Hepatocyte (in vitro differentiated cells): ENCODE measurements around the gene TMED8. TPM values are rescaled to one million over a fixed set of nuclear protein-coding genes. Genes with fewer than 3 reads are reported as not detected.

Experiments used
- DNase-seq: peaks from one replicate; pipeline ENCODE4 v3.0.0-alpha.2; 2016; ENCODE audit warnings: low spot score
- H2AFZ ChIP-seq: fragments of 200-600 bp; sonication (generic); 2 replicates; pipeline ENCODE4 v1.6.0; 2016; ENCODE audit warnings: antibody characterized with exemption, mild to moderate bottlenecking
- H3K27ac ChIP-seq: fragments of 200-600 bp; sonication (generic); 2 replicates; pipeline ENCODE4 v1.5.1; 2016; ENCODE audit warnings: mild to moderate bottlenecking
- H3K27me3 ChIP-seq: fragments of 200-600 bp; sonication (generic); 2 replicates; pipeline ENCODE4 v1.6.1; 2016
- H3K36me3 ChIP-seq: fragments of 200-600 bp; sonication (generic); replicated peaks from 2 replicates; pipeline ENCODE4 v1.5.1; 2016; ENCODE audit warnings: low read depth; ENCODE audit not compliant: insufficient read depth
- H3K4me1 ChIP-seq: fragments of 200-600 bp; sonication (generic); 2 replicates; pipeline ENCODE4 v1.5.1; 2016; ENCODE audit warnings: mild to moderate bottlenecking, moderate library complexity; ENCODE audit not compliant: insufficient read depth
- H3K4me2 ChIP-seq: fragments of 200-600 bp; sonication (generic); 2 replicates; pipeline ENCODE4 v1.6.0; 2016
- H3K4me3 ChIP-seq: fragments of 200-600 bp; sonication (generic); 2 replicates; pipeline ENCODE4 v1.5.1; 2016; ENCODE audit warnings: mild to moderate bottlenecking
- H3K79me2 ChIP-seq: fragments of 200-600 bp; sonication (generic); 2 replicates; pipeline ENCODE4 v1.6.0; 2017; ENCODE audit warnings: mild to moderate bottlenecking
- H3K9me2 ChIP-seq: fragments of 200-600 bp; sonication (generic); replicated peaks from 2 replicates; pipeline ENCODE4 v1.6.0; 2017; ENCODE audit warnings: mild to moderate bottlenecking; ENCODE audit not compliant: insufficient read depth
- H3K9me3 ChIP-seq: fragments of 200-600 bp; sonication (generic); 2 replicates; pipeline ENCODE4 v1.5.1; 2016; ENCODE audit warnings: low read depth, mild to moderate bottlenecking
- H4K20me1 ChIP-seq: fragments of 200-600 bp; sonication (generic); 2 replicates; pipeline ENCODE4 v1.6.0; 2016; ENCODE audit warnings: mild to moderate bottlenecking; ENCODE audit not compliant: insufficient read depth, poor library complexity, severe bottlenecking
- CTCF ChIP-seq: fragments of 200-600 bp; sonication (generic); IDR thresholded peaks from 2 replicates; pipeline ENCODE4 v1.5.1; 2016; ENCODE audit warnings: antibody characterized with exemption, mild to moderate bottlenecking; ENCODE audit not compliant: poor library complexity
- EZH2 ChIP-seq: fragments of 200-600 bp; sonication (generic); IDR thresholded peaks from 2 replicates; pipeline ENCODE4 v1.6.1; 2016; ENCODE audit warnings: antibody characterized with exemption, mild to moderate bottlenecking, borderline replicate concordance
- EZH2phosphoT487 ChIP-seq: fragments of 200-600 bp; sonication (generic); IDR thresholded peaks from one replicate; pipeline ENCODE4 v1.6.1; 2018; ENCODE audit warnings: antibody characterized with exemption, mild to moderate bottlenecking, low read depth, moderate library complexity; ENCODE audit not compliant: unreplicated experiment, severe bottlenecking
- WGBS: methylation state at CpG from one replicate; pipeline ENCODE4 v1.1.6; 2016; ENCODE audit warnings: low lambda C conversion rate; ENCODE audit errors: missing lambda C conversion rate; 5-methylcytosine and 5-hydroxymethylcytosine counted together
- polyA plus RNA-seq: library from polyadenylated mRNA; unstranded; fragments of >200 nt; fragmentation: Nextera tagmentation; extraction: Ambion mirVana; gene quantifications from 2 replicates; pipeline ENCODE4 v1.2.1, GENCODE V29; 2016
- total RNA-seq: library from RNA; depleted of rRNA; stranded (reverse); fragments of >200 nt; gene quantifications from 2 replicates; pipeline ENCODE4 v1.2.3, GENCODE V29; 2014

Gene TMED8
- total and polyA plus RNA-seq, 2 experiments from 2014 or later: 4.0 to 16.0 TPM

GRCh38 chr14:77335576-77335975, 41.3 kb downstream of the TMED8 start:
- Histone ChIP-seq H3K4me2 (no peak overlapping the region), H3K9me2 (no peaks in the 10 kb centered on the region), H3K27ac (no peak overlapping the region), H3K27me3 (no peaks in the 10 kb centered on the region), H3K79me2 (no peaks in the 10 kb centered on the region), H3K9me3 (no peaks in the 10 kb centered on the region), H3K4me1 (peaks cover 24% of the 10 kb centered on the region), H3K36me3 (no peaks in the 10 kb centered on the region), H4K20me1 (no peaks in the 10 kb centered on the region), H2AFZ (no peak overlapping the region), H3K4me3 (no peak overlapping the region)
- DNase-seq: no peak
- no peak for TF ChIP-seq EZH2
- no peak for TF ChIP-seq CTCF
- TF ChIP-seq EZH2phosphoT487: no peak
- 83% methylated on average over 3 of the region's 3 CpGs for WGBS

- Histone ChIP-seq H3K27ac (no peak overlapping the region), H3K9me3 (no peaks in the 10 kb centered on the region), H3K27me3 (no peaks in the 10 kb centered on the region), H3K9me2 (no peaks in the 10 kb centered on the region), H2AFZ (no peak overlapping the region), H3K36me3 (no peaks in the 10 kb centered on the region), H4K20me1 (no peaks in the 10 kb centered on the region), H3K4me3 (no peak overlapping the region), H3K4me1 (no peaks in the 10 kb centered on the region), H3K4me2 (no peak overlapping the region), H3K79me2 (no peaks in the 10 kb centered on the region)
- 93% methylated on average over 7 of the region's 7 CpGs for WGBS
- TF ChIP-seq CTCF: no peak
- DNase-seq: no peak
Measured at GRCh38 chr14:77329872-77330271, 47.0 kb downstream of the TMED8 start.

- H2AFZ ChIP-seq: no peak overlapping the region
- WGBS: 100% methylated on average over 1 of the region's 1 CpG
Measured at GRCh38 chr14:77327111-77327510, 49.8 kb downstream of the TMED8 start.

More at GRCh38 chr14:77327111-77327510, 49.8 kb downstream of the TMED8 start:
- Histone ChIP-seq H3K9me3 (no peaks in the 10 kb centered on the region), H3K79me2 (peaks cover 10% of the 10 kb centered on the region), H3K4me3 (no peak overlapping the region), H3K4me1 (peaks cover 6% of the 10 kb centered on the region), H4K20me1 (no peaks in the 10 kb centered on the region), H3K4me2 (no peak overlapping the region), H3K27ac (no peak overlapping the region), H3K36me3 (no peaks in the 10 kb centered on the region), H3K27me3 (no peaks in the 10 kb centered on the region), H3K9me2 (no peaks in the 10 kb centered on the region)
- TF ChIP-seq CTCF (no peak), EZH2phosphoT487 (no peak), EZH2 (no peak)
- no peak for DNase-seq
